ENCODE results near the gene OR8B12.

OR8B12 gene

GRCh38 chr11:124510279-124510678, 33.2 kb downstream of the OR8B12 start:
- Mint-ChIP-seq H3K27me3 (peaks cover 8 to 26% of the 10 kb centered on the region in 2 donors), H3K4me1 (no peaks in the 10 kb centered on the region), H3K4me3 (no peak overlapping the region), H3K27ac (no peak overlapping the region), H3K36me3 (peaks cover 0 to 3% of the 10 kb centered on the region in 2 donors), H3K9me3 (peaks cover 11 to 15% of the 10 kb centered on the region in 2 donors)
- DNase-seq: no peak
- ATAC-seq (replicated peaks): no peak

- no peaks in the 10 kb centered on the region for H3K36me3 Mint-ChIP-seq
- no peak for DNase-seq
- no peak for ATAC-seq (replicated peaks)
- no peak overlapping the region for H3K27ac Mint-ChIP-seq
- no peaks in the 10 kb centered on the region for H3K9me3 Mint-ChIP-seq
- H3K4me3 Mint-ChIP-seq: no peak overlapping the region
- no peaks in the 10 kb centered on the region for H3K4me1 Mint-ChIP-seq
- peaks cover 15 to 23% of the 10 kb centered on the region in 2 donors for H3K27me3 Mint-ChIP-seq
Measured at GRCh38 chr11:124499711-124500110, 43.7 kb downstream of the OR8B12 start.

- Mint-ChIP-seq H3K4me1 (no peaks in the 10 kb centered on the region), H3K9me3 (peaks cover 0 to 5% of the 10 kb centered on the region in 2 donors), H3K27ac (no peak overlapping the region), H3K27me3 (peaks cover 4 to 9% of the 10 kb centered on the region in 2 donors), H3K36me3 (no peaks in the 10 kb centered on the region), H3K4me3 (no peak overlapping the region)
- ATAC-seq (replicated peaks) (no peak), DNase-seq (no peak)
Measured at GRCh38 chr11:124493016-124493655, 50.3 kb downstream of the OR8B12 start.

Data from stimulated activated naive B cell treated with anti-CD40 and anti-IgM and Interleukin-4, amounts not matched to agents 10 μg/mL and 1 μg/mL and 100 μg/mL, for 72 hours (primary cell).